Measurements from ENCODE around the gene SPATS2.

Gene SPATS2

GRCh38 chr12:49388682-49389386, 21.6 kb downstream of the SPATS2 start:
- CTCF ChIA-PET, result interaction anchor here (0.9 to 1.7 kb wide), 6 partner anchors 9 to 116 kb away, joined by 3 to 7 read pairs (median 5); partner anchors contain the start of genes DNAJC22 and SPATS2
- peak; percentile 27 for TF ChIP-seq CTCF (IDR thresholded peaks at IDR 0.05; ENCODE audit: control extremely low read depth, extremely low read depth, low read depth, missing control alignments)
- peak; percentile 45 for DNase-seq (ENCODE audit: extremely low spot score)
- POLR2A ChIA-PET, result interaction anchor here (0.5 kb wide), 1 partner anchor 986 kb away, joined by 4 read pairs; no protein-coding TSS in a partner anchor

- no peak for DNase-seq (ENCODE audit: extremely low spot score)
- ChIA-PET CTCF (interaction anchor here (1.0 to 1.7 kb wide), 5 partner anchors 8 to 42 kb away, joined by 3 to 7 read pairs (median 5); partner anchors contain the start of gene DNAJC22), POLR2A (no interaction called here)
- TF ChIP-seq CTCF (IDR thresholded peaks at IDR 0.05; ENCODE audit: control extremely low read depth, extremely low read depth, low read depth, missing control alignments), result no peak
These were observed 22.1 kb downstream of the SPATS2 start for GRCh38 chr12:49389387-49389703.

- TF ChIP-seq CTCF (IDR thresholded peaks at IDR 0.05; ENCODE audit: control extremely low read depth, extremely low read depth, low read depth, missing control alignments), result no peak
- POLR2A ChIA-PET, result interaction anchor here (0.6 kb wide), 1 partner anchor 31 kb away, joined by 7 read pairs; no protein-coding TSS in a partner anchor
- CTCF ChIA-PET, result interaction anchor here (0.7 to 2.3 kb wide), 9 partner anchors 8 to 100 kb away, joined by 3 to 10 read pairs (median 5); no protein-coding TSS in a partner anchor
- no peak for DNase-seq (ENCODE audit: extremely low spot score)
These were observed 29.7 kb downstream of the SPATS2 start for GRCh38 chr12:49397000-49397399.

GRCh38 chr12:49400304-49400703, 33.0 kb downstream of the SPATS2 start:
- DNase-seq (ENCODE audit: extremely low spot score), result no peak
- TF ChIP-seq CTCF (IDR thresholded peaks at IDR 0.05; ENCODE audit: control extremely low read depth, extremely low read depth, low read depth, missing control alignments), result no peak
- CTCF ChIA-PET, result interaction anchor here (1.2 to 2.8 kb wide), 6 partner anchors 11 to 203 kb away, joined by 4 to 14 read pairs (median 6); partner anchors contain the start of gene DNAJC22
- POLR2A ChIA-PET, result interaction anchor here (1.5 kb wide), 1 partner anchor 33 kb away, joined by 9 read pairs; the partner anchor contains the start of gene SPATS2

GRCh38 chr12:49403971-49404450, 36.7 kb downstream of the SPATS2 start:
- DNase-seq (ENCODE audit: extremely low spot score), result no peak
- CTCF ChIA-PET, result interaction anchor here (1.2 to 2.3 kb wide), 4 partner anchors 13 to 55 kb away, joined by 4 to 7 read pairs (median 4); no protein-coding TSS in a partner anchor
- POLR2A ChIA-PET, result no interaction called here
- TF ChIP-seq CTCF (IDR thresholded peaks at IDR 0.05; ENCODE audit: control extremely low read depth, extremely low read depth, low read depth, missing control alignments), result no peak

GRCh38 chr12:49404956-49405355, 37.7 kb downstream of the SPATS2 start:
- CTCF ChIA-PET, result interaction anchor here (1.0 to 1.5 kb wide), 2 partner anchors 8 to 47 kb away, joined by 3 to 4 read pairs; no protein-coding TSS in a partner anchor
- POLR2A ChIA-PET, result no interaction called here
- no peak for DNase-seq (ENCODE audit: extremely low spot score)
- TF ChIP-seq CTCF (IDR thresholded peaks at IDR 0.05; ENCODE audit: control extremely low read depth, extremely low read depth, low read depth, missing control alignments), result no peak

Measured in GM10248 (cell line).